Prostate gland (tissue), 2 donors: ENCODE results near the gene AASDHPPT.

ENCODE experiments used
- CTCF ChIP-seq, 4 experiments: fragments of 200-600 bp in 2 of 4; fragments of 450-650 bp in 2 of 4; sonication (generic) in 2 of 4; IDR thresholded peaks; 1 replicate in 3 of 4; 2 replicates in 1 of 4; pipeline ENCODE4 v1.5.1; 2016 to 2019; ENCODE audit warnings: antibody characterized with exemption in 4 of 4, mild to moderate bottlenecking in 2 of 4, moderate library complexity in 2 of 4
- POLR2A ChIP-seq: fragments of 450-650 bp; IDR thresholded peaks from one replicate; pipeline ENCODE4 v1.6.1; 2016; ENCODE audit warnings: antibody characterized with exemption, mild to moderate bottlenecking

- TF ChIP-seq CTCF (IDR thresholded peaks at IDR 0.05): no peak
- no peak for TF ChIP-seq POLR2A
Observed at GRCh38 chr11:106061954-106062949, 15.2 kb upstream of the AASDHPPT start.
